ENCODE results near the gene ISYNA1.
"Not testable (repeated sequence)": the region's sequence is repeated elsewhere in the genome, so short reads cannot be mapped to it uniquely, and the experiment has no call there.

DNA sequence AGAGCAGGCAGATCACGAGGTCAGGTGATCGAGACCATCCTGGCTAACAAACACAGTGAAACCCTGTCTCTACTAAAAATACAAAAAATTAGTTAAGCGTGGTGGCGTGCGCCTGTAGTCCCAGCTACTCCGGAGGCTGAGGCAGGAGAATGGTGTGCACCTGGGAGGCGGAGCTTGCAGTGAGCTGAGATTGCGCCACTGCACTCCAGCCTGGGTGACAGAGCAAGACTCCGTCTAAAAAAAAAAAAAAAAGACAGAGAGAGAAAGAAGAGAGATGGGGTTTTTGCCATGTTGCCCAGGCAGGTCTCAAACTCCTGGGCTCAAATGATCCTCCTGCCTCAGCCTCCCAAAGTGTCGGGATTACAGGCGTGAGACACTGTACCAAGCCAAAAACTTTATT is 32.2 kb downstream of the ISYNA1 start:
- TF ChIP-seq CTCF, POLR2A (IDR thresholded peaks at IDR 0.05): not testable (repeated sequence)

Measured in Peyer's patch (tissue), 4 donors.